ENCODE results near the gene GRAMD1A.
"Not testable (repeated sequence)": the region's sequence is repeated elsewhere in the genome, so short reads cannot be mapped to it uniquely, and the experiment has no call there.

GRAMD1A gene

DNA sequence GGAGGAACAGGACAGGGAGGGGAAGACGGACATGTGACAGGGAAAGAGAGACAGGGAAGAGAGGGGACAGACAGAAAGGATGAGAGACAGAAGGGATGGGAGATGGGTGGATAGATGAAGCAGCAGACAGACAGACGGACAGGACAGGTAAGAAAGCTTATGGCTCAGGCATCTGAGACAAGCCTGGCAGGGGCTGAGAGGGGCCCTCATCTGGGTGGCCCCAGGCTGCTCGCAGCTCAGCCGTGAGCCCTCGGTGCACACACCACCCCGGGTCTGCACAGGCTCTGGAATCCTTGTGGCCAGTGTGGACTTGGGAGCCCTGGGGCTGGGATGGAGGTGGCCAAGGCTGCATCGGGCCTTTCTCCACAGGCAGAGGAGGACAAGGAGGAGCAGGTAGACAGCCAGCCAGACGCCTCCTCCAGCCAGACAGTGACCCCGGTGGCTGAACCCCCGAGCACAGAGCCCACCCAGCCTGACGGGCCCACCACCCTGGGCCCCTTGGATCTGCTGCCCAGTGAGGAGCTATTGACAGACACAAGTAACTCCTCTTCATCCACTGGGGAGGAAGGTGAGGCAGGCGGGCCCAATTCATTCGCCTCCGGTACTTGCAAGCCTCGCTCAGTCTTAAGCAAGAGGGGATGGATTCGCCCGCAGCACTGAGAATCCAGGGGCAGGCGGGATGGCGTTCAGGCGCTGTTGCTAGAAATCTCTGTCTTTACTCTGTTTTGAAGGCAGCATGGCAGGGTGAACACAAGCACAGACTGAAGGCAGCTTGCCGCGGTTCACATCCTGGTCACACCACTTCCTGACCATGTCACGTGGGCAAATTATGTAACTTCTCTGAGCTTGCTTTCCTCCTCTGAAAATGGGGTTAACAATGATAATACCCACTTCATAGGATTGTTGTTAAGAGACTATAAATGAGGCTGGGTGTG is 14.0 kb downstream of the GRAMD1A start:
- TF ChIP-seq ZNF274 (IDR thresholded peaks at IDR 0.05; ENCODE audit: low read depth, low read length): no peak
- no peak overlapping the region for H3K4me3 ChIP-seq (ENCODE audit: low read length)

DNA sequence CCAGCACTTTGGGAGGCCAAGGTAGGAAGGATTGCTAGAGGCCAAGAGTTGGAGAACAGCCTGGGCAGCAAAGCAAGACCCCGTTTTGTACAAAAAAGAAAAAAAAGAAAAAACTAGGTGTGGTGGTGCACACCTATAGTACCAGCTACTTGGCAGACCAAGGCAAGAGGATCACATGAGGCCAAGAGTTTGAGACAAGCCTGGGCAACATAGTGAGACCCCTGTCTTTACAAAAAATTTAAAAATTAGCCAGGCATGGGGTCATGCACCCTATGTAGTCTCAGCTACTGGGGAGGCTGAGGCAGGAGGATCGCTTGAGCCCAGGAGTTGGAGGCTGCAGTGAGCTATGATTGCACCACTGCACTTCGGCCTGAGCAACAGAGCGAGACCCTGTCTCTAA is 14.7 kb downstream of the GRAMD1A start:
- H3K4me3 ChIP-seq (ENCODE audit: low read length): not testable (repeated sequence)

DNA sequence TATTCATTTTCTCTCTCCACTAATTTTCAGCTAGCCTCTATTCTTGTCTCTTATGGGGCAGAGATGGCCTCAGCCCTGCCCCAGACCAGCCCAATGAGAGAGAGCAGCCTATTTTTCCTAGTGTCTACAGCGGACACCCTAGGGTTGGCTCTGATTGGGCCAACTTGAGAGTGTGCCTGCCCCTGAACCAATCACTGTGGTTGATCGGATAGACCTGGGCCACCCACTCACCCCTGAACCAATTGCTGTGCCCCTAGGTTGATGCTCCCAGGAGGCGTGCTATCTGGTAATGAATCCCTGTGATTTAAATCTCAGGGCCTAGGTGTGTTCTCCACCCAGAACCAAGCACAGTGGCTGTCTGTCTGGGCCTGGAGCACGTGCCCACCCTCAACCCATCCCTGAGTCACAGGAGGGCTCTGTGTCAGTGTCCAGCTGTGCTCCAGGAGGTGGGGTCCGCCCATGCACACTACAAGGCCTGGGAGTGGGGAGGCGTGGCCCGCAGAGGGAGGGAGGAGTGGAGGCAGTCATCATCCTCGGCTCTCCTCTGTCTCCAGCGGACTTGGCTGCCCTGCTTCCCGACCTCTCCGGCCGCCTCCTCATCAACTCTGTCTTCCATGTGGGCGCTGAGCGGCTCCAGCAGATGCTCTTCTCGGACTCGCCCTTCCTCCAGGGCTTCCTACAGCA is 15.3 kb downstream of the GRAMD1A start:
- no peak overlapping the region for H3K4me3 ChIP-seq (ENCODE audit: low read length)
- no peak for TF ChIP-seq ZNF274 (IDR thresholded peaks at IDR 0.05; ENCODE audit: low read depth, low read length)

DNA sequence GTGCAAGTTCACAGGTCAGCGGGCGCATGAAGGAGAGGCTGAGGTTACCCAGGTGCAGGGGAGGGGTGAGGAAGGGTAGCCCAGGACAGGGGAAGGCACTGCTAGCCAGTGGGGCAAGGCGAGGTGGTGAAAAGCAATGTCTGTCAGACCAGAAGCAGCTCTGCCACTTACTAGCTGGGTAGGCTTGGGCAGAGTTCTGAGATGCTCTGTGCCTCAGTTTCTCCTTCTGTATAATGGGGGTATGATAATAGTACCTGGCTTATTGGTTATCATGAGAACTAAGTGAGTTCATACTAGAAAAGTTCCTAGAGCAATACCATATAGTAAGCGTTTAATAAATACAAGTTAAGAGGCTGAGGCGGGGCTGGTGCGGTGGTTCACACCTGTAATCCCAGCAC is 15.8 kb downstream of the GRAMD1A start:
- no peak for TF ChIP-seq ZNF274 (IDR thresholded peaks at IDR 0.05; ENCODE audit: low read depth, low read length)
- no peak overlapping the region for H3K4me3 ChIP-seq (ENCODE audit: low read length)

DNA sequence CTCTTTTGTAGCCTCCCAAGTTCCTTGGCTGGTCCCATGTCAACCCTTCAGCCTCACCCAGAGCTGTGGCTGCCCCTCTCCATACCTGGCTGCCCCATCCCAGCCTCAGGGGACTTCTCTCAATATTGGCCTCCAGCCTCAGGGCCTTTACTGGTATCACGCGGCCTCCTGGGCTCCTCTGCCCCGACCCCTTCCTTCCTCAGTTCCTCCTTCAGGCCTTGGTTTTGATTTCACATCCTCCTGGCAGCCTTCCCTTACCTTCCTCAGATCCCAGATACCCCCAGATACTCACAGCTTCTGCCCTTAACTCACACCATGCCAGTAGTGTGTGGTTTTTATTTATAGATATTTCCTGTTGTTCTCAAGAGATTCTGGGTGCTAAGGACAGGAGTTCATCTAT is 17.4 kb downstream of the GRAMD1A start:
- H3K4me3 ChIP-seq (ENCODE audit: low read length): no peak overlapping the region
- no peak for TF ChIP-seq ZNF274 (IDR thresholded peaks at IDR 0.05; ENCODE audit: low read depth, low read length)

DNA sequence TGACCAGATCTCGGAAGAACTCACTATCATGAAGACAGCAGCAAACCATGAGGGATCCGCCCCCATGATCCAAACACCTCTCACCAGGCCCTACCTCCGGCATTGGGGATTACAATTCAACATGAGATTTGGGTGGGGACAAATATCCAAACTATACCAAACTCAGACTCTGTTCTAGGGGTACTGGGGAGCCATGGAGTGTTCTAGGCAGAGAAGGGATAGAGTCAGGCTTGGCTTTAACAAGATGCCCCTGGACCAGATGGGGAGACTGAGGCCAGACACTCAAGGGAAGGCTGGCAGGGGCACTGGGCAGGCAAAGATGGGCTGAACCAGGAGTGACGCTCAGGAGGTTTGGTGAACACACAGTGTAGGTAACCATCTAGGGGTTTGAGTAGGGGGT is 18.3 kb downstream of the GRAMD1A start:
- TF ChIP-seq ZNF274 (IDR thresholded peaks at IDR 0.05; ENCODE audit: low read depth, low read length): no peak
- H3K4me3 ChIP-seq (ENCODE audit: low read length): no peak overlapping the region

DNA sequence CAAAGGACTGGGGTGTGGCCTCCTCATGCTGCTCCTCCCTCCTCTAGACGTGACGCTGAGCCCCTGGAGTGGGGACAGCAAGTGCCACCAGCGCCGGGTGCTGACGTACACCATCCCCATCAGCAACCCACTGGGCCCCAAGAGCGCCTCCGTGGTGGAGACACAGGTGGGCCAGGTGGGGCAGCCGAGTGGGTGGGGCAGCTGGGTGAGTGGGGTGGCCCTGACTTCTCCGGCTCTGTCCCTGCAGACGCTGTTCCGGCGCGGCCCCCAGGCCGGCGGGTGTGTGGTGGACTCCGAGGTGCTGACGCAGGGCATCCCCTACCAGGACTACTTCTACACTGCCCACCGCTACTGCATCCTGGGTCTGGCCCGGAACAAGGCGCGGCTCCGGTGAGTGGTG is 19.0 kb downstream of the GRAMD1A start:
- no peak for TF ChIP-seq ZNF274 (IDR thresholded peaks at IDR 0.05; ENCODE audit: low read depth, low read length)
- no peak overlapping the region for H3K4me3 ChIP-seq (ENCODE audit: low read length)

DNA sequence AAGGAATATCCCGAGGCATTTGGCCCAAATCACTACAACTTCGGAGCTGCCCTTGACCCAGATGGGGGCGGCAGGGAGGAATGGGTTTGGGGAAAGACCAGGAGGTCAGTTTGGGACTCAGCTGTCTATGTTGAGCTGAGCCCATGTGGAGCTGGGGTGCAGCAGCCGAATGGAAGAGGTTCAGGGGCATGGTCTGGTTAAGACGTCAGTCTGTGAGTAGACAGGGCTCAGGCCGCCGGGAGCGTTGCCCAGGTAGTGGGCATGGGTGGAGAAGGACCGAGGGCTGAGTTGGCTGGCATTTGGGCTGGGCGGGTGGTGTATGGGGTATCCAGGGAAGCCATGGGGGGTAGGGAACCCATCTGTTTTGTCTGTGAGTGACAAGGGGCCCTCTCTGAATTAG is 20.9 kb downstream of the GRAMD1A start:
- H3K4me3 ChIP-seq (ENCODE audit: low read length): no peak overlapping the region
- TF ChIP-seq ZNF274 (IDR thresholded peaks at IDR 0.05; ENCODE audit: low read depth, low read length): no peak

DNA sequence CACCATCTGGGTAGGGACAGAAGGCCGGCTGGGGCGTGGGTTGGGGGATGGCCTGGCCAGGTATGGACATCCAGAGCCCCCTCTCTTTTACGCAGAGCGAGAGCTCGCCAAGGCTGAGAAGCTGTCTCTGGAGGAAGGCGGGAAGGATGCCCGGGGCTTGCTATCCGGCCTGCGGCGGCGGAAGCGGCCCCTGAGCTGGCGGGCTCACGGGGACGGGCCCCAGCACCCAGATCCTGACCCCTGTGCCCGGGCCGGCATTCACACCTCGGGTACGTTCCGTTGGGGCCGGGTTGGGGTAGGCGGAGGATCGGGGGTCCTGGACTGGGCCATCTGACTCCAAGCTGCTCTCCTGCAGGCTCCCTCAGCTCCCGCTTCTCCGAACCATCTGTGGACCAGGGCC is 21.5 kb downstream of the GRAMD1A start:
- H3K4me3 ChIP-seq (ENCODE audit: low read length): no peak overlapping the region
- TF ChIP-seq ZNF274 (IDR thresholded peaks at IDR 0.05; ENCODE audit: low read depth, low read length): no peak

DNA sequence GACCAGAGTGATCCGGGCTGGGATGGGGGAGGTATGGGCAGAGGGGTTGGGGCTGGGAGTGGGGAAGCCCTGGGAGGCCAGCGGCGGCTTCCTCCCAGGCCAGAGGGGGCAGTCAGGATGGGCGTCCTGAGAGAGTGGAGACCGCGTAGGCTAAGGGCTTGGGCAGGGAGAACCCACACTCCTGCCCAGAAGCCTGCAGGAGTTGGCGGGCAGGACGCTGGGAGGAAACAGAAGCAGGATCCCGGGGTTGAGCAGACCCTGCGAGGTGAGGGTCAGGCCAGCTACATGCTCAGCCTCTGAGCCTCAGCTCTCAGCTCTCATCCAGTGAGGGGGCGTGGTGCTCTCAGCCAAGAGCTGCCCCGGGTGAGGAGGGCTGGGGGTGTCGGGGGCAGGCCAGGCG is 22.3 kb downstream of the GRAMD1A start:
- no peak overlapping the region for H3K4me3 ChIP-seq (ENCODE audit: low read length)
- no peak for TF ChIP-seq ZNF274 (IDR thresholded peaks at IDR 0.05; ENCODE audit: low read depth, low read length)

DNA sequence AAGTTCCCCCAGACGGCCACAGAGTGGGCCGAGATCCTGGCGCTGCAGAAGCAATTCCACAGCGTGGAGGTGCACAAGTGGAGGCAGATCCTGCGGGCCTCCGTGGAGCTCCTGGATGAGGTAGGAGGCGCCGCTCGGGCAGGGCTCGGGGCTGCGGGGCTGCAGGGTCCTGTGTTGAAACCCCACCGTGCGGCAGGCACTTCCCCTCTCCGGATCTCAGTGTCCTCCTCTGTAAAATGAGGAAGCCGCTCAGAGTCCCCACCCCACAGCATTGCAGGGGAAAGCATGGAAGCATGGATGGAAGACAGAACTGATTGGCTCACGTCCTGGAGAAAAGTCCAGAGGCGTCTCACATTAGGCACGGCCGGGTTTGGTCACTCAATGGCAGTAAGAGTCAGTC is 23.3 kb downstream of the GRAMD1A start:
- H3K4me3 ChIP-seq (ENCODE audit: low read length): no peak overlapping the region
- TF ChIP-seq ZNF274 (IDR thresholded peaks at IDR 0.05; ENCODE audit: low read depth, low read length): no peak

DNA sequence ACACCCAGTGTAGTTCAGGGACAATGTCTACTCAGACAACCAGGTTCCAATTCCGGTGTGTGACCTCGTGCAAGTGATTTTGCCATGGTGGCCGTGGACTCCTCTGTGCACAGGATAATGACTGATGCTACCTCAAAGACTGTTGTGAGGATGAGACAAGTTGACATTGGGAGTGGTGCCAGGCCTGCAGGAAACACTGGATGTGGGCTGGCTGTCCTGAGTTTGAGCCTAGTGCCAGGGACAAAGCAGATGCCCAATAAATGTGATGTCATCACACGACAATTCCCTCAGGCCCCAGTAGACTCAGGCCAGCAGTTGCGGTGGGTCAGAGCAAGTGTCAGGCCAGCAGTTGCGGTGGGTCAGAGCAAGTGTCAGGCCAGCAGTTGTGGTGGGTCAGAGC is 24.0 kb downstream of the GRAMD1A start:
- no peak overlapping the region for H3K4me3 ChIP-seq (ENCODE audit: low read length)
- TF ChIP-seq ZNF274 (IDR thresholded peaks at IDR 0.05; ENCODE audit: low read depth, low read length): no peak

DNA sequence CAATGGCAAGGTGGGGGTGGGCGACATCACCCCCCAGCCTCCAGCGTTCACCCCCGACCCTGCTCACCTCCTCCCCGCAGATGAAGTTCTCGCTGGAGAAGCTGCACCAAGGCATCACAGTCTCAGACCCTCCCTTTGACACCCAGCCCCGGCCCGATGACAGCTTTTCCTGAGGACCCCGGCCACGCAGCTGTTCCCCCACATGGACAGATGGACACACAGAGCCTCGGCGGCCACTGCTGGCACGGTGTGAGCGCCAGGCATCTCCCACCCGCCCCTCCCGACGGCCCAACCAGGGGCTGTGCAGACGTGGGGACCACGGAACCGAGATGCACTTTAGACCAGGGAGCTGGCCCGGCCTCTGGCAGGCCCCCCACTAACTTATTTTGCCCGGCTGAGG is 25.8 kb downstream of the GRAMD1A start:
- no peak overlapping the region for H3K4me3 ChIP-seq (ENCODE audit: low read length)
- no peak for TF ChIP-seq ZNF274 (IDR thresholded peaks at IDR 0.05; ENCODE audit: low read depth, low read length)

DNA sequence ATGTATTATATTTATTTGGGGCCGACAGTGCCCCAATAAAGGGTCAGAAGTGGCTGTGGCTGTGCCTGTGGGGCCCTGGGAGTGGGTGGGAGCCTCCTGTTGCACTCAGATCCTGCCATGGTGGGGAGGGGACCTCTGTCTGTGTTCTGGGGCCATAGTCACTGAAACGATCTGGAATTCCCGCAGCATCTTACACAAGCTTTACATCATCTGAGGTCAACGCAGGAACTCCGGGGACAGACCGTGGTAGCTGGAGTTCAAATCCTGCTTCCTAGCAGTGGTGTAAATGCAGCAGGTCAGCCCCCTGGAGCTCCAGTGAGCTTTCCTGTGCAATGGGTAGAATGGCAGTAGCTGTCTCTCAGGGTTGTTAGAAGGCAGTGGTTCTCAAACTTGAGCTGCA is 26.3 kb downstream of the GRAMD1A start:
- TF ChIP-seq ZNF274 (IDR thresholded peaks at IDR 0.05; ENCODE audit: low read depth, low read length): no peak
- no peak overlapping the region for H3K4me3 ChIP-seq (ENCODE audit: low read length)

DNA sequence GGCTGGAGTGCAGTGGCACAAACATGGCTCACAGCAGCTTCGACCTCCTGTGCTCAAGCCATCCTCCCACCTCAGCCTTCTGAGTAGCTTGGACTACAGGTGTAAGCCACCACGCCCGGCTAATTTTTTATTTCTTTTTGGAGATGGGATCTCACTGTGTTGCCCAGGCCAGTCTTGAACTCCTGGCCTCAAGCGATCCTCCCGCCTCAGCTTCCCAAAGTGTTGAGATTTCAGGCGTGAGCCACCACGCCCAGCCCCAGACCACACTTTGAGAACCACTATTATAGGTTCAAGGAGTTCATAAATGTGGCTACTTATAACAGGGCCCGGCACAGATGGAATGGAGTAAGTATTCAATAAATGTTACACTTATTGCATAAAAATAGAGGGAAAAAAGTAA is 26.9 kb downstream of the GRAMD1A start:
- no peak overlapping the region for H3K4me3 ChIP-seq (ENCODE audit: low read length)
- no peak for TF ChIP-seq ZNF274 (IDR thresholded peaks at IDR 0.05; ENCODE audit: low read depth, low read length)

Data from GM08714 (cell line).